Breast epithelium (tissue), 4 donors: ENCODE results near the gene SH3GL2. TPM values are rescaled to one million over a fixed set of nuclear protein-coding genes. Genes with fewer than 3 reads are reported as not detected.

Experiments used
- DNase-seq, 2 donors: peaks; one replicate each; pipeline ENCODE4 v3.0.0-alpha.2; 2019; ENCODE audit warnings: low spot score in 2 of 2
- H3K27ac ChIP-seq, 2 donors: fragments of 200-600 bp; sonication (generic) in 1 of 2; one replicate each; pipeline ENCODE4 v1.5.1; 2016 to 2019; ENCODE audit warnings: mild to moderate bottlenecking in 1 of 2
- H3K27me3 ChIP-seq, 2 donors: fragments of 200-600 bp; sonication (generic) in 1 of 2; one replicate each; pipeline versions ENCODE4 v1.5.1 to v1.6.0; 2017 to 2019; ENCODE audit warnings: control low read depth in 1 of 2, mild to moderate bottlenecking in 1 of 2
- H3K36me3 ChIP-seq: fragments of 200-600 bp; one replicate; pipeline ENCODE4 v1.5.1; 2019
- H3K4me1 ChIP-seq, 2 donors: fragments of 200-600 bp; sonication (generic); one replicate each; pipeline ENCODE4 v1.5.1; 2016 to 2019; ENCODE audit warnings: control low read depth in 1 of 2
- H3K4me3 ChIP-seq, 3 donors: fragments of 200-600 bp; sonication (generic); 1 replicate in 2 of 3; 2 replicates in 1 of 3; pipeline ENCODE4 v1.5.1; 2016 to 2019; ENCODE audit warnings: mild to moderate bottlenecking in 3 of 3, moderate library complexity in 2 of 3
- H3K9me3 ChIP-seq, 2 donors: fragments of 200-600 bp; sonication (generic) in 1 of 2; one replicate each; pipeline ENCODE4 v1.5.1; 2016 to 2019; ENCODE audit warnings: control low read depth in 1 of 2
- POLR2A ChIP-seq: fragments of 450-650 bp; IDR thresholded peaks from one replicate; pipeline ENCODE4 v1.6.1; 2016; ENCODE audit warnings: antibody characterized with exemption, mild to moderate bottlenecking, moderate library complexity
- POLR2AphosphoS5 ChIP-seq, 3 donors: sonication (generic); formaldehyde crosslinking; IDR thresholded peaks; one replicate each; pipeline ENCODE4 v1.6.1; 2017; ENCODE audit warnings: antibody characterized with exemption in 3 of 3
- intact Hi-C: fragments of 100-400 bp; cut with DNase I; formaldehyde crosslinking; loops from one replicate; pipeline ENCODE4 v1.15.1; 2023; ENCODE audit warnings: low total_unique reads
- total RNA-seq, 3 donors: library from RNA; depleted of rRNA; stranded (reverse); fragments of >200 nt; gene quantifications; one replicate each; pipeline ENCODE4 v1.1.0, GENCODE V29; 2016
- TF ChIP-seq, protein P1 (sequence below), 3 donors: fragments of 450-650 bp; IDR thresholded peaks; one replicate each; pipeline ENCODE4 v1.5.1; 2016 to 2017; ENCODE audit warnings: antibody characterized with exemption in 3 of 3, mild to moderate bottlenecking in 3 of 3, moderate library complexity in 3 of 3

Gene SH3GL2
- total RNA-seq, 3 donors from 2014 or later = under 0.01 to 0.16 TPM; not detected in 1

DNA sequence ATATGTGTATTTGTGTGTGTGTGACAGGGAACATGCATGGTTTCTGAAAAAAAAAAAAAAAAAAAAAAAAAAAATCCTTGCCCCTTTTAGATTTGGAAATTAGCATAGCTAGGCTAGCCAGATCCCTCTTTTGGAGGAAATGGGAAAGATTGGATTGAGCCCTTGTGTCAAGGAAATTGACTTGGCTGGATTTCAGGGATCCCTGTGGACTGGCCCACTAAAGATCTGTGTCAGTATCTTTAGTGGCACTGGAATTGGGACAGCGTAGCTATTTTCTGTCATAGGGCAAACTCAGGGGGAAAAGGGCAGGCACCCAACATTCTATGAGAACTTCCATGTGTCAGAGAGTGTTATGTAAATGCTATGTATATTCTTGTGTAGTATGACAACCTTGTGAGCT is 35.4 kb downstream of the SH3GL2 start:
- DNase-seq = no peak
- no peak overlapping the region for H3K27ac ChIP-seq
- intact Hi-C loops = no loop called here
- no peaks in the 10 kb centered on the region for H3K4me1 ChIP-seq
- H3K36me3 ChIP-seq = no peaks in the 10 kb centered on the region
- no peak overlapping the region for H3K4me3 ChIP-seq
- TF ChIP-seq, protein P1, sequence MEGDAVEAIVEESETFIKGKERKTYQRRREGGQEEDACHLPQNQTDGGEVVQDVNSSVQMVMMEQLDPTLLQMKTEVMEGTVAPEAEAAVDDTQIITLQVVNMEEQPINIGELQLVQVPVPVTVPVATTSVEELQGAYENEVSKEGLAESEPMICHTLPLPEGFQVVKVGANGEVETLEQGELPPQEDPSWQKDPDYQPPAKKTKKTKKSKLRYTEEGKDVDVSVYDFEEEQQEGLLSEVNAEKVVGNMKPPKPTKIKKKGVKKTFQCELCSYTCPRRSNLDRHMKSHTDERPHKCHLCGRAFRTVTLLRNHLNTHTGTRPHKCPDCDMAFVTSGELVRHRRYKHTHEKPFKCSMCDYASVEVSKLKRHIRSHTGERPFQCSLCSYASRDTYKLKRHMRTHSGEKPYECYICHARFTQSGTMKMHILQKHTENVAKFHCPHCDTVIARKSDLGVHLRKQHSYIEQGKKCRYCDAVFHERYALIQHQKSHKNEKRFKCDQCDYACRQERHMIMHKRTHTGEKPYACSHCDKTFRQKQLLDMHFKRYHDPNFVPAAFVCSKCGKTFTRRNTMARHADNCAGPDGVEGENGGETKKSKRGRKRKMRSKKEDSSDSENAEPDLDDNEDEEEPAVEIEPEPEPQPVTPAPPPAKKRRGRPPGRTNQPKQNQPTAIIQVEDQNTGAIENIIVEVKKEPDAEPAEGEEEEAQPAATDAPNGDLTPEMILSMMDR (IDR thresholded peaks at IDR 0.05) = no peak
- TF ChIP-seq POLR2AphosphoS5 (IDR thresholded peaks at IDR 0.05) (no peak), POLR2A (no peak)
- H3K9me3 ChIP-seq = no peaks in the 10 kb centered on the region
- peaks cover 0 to 8% of the 10 kb centered on the region in 2 donors for H3K27me3 ChIP-seq

DNA sequence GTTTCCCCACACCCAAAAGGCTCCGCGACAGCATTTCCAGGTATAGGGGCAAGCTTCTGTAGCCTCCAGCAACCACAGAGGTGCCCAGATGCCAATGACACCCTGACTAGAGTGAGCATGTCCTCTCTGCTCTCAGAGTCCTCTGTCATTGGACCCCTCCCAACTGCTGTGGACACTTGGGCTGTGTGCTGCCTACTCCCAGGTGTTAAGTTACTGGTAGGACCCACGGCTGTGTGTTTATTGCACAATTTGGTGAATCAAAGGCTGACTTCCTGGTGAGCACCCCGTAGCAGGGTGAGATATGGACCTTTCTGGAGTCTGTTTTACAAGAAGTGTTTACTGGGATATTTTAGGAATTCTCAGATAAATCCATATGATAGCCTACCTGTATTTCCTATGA is 36.0 kb downstream of the SH3GL2 start:
- DNase-seq = no peak
- TF ChIP-seq, protein P1 (IDR thresholded peaks at IDR 0.05) = no peak
- TF ChIP-seq POLR2AphosphoS5 (IDR thresholded peaks at IDR 0.05) (no peak), POLR2A (no peak)
- intact Hi-C loops = no loop called here
- no peak overlapping the region for H3K27ac ChIP-seq
- H3K36me3 ChIP-seq = no peaks in the 10 kb centered on the region
- H3K4me3 ChIP-seq = no peak overlapping the region
- peaks cover 0 to 7% of the 10 kb centered on the region in 2 donors for H3K27me3 ChIP-seq
- H3K4me1 ChIP-seq = no peaks in the 10 kb centered on the region
- no peaks in the 10 kb centered on the region for H3K9me3 ChIP-seq

DNA sequence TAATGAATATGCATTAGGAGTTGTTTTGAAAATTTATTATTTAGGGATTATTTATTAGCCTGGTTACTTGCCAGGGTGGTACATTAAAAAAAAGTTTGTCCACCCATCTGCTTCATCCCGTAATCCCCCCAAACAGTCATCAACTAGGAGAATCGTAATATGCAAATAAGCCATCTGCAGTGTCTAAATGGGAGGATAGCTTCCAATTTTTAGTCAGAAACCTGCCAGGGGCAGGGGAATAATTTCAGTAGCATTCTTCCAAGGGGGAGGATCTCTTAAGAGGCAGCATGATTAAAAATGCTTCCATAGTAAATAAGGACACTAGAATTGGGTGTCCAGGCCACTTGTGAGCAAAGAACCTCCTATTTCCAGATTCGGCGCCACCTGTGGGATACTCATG is 43.3 kb downstream of the SH3GL2 start:
- no peaks in the 10 kb centered on the region for H3K27me3 ChIP-seq
- H3K27ac ChIP-seq = no peak overlapping the region
- no peak overlapping the region for H3K4me3 ChIP-seq
- no peak for DNase-seq
- no peak for TF ChIP-seq POLR2A
- TF ChIP-seq, protein P1 (IDR thresholded peaks at IDR 0.05) = no peak
- TF ChIP-seq POLR2AphosphoS5 (IDR thresholded peaks at IDR 0.05) = no peak
- intact Hi-C loops = no loop called here
- no peaks in the 10 kb centered on the region for H3K4me1 ChIP-seq
- H3K36me3 ChIP-seq = no peaks in the 10 kb centered on the region
- no peaks in the 10 kb centered on the region for H3K9me3 ChIP-seq

DNA sequence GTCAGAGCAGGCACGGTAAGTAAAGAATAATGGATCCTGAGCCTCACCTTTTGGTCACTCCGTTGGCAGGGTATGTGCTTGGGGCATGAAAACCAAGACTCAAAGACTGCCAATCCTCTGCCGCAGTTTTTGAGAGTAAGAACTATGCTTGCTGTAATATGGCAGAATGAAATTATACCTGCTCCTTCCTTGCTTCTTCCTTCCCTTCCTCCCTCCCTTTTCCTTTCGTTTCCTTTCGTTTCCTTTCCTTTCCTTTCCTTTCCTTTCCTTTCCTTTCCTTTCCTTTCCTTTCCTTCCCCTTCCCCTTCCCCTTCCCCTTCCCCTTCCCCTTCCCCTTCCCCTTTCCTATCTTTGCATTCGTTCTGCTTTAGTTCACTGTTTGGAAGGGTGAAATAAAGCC is 43.9 kb downstream of the SH3GL2 start:
- H3K36me3 ChIP-seq = no peaks in the 10 kb centered on the region
- intact Hi-C loops = no loop called here
- no peaks in the 10 kb centered on the region for H3K9me3 ChIP-seq
- TF ChIP-seq POLR2A = no peak
- TF ChIP-seq POLR2AphosphoS5 (IDR thresholded peaks at IDR 0.05) = no peak
- no peak overlapping the region for H3K4me3 ChIP-seq
- H3K27me3 ChIP-seq = no peaks in the 10 kb centered on the region
- H3K4me1 ChIP-seq = no peaks in the 10 kb centered on the region
- H3K27ac ChIP-seq = no peak overlapping the region
- no peak for DNase-seq

DNA sequence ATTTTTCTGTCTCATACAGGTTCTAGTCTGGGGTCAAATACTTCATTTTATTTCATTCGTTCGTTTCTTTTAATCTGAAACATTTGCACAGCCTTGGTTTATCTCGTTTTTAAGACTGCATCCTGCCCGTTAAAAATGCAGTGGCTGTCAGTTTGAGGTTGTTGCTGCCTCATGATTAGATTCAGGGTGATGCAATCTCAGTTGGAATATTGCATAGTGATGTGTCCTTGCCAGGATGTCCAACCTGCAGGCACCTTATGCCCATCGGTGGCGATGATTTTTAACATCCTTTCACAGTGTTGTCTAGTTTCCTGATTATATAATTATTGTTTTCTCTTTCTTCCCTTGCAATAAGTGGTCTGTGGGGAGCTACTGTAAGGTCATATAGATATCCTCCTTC is 45.1 kb downstream of the SH3GL2 start:
- no peaks in the 10 kb centered on the region for H3K9me3 ChIP-seq
- TF ChIP-seq, protein P1 (IDR thresholded peaks at IDR 0.05) = no peak
- no peaks in the 10 kb centered on the region for H3K27me3 ChIP-seq
- H3K4me1 ChIP-seq = no peaks in the 10 kb centered on the region
- H3K4me3 ChIP-seq = no peak overlapping the region
- H3K27ac ChIP-seq = no peak overlapping the region
- no peaks in the 10 kb centered on the region for H3K36me3 ChIP-seq
- no peak for DNase-seq
- intact Hi-C loops = no loop called here

DNA sequence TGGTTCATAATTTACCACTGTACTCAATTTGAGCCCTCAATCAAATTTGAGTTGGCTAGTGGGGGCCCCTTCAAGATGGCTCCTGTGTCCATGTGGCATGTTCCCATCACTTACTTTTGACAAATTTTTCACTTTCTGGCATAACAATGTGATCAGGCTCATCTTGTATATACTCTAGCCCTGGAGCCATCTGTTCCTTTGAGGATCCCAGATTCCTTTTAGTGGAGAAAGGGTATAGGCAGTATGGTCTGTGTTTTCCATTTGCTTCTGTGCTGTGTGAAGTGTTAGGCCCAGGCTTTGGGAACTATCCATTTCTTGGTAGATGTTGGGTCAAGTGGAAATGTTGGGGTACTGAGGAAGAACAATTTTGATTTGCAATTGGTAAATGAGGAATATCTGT is 45.7 kb downstream of the SH3GL2 start:
- Histone ChIP-seq H3K36me3 (no peaks in the 10 kb centered on the region), H3K4me1 (no peaks in the 10 kb centered on the region), H3K9me3 (no peaks in the 10 kb centered on the region), H3K27me3 (no peaks in the 10 kb centered on the region), H3K27ac (no peak overlapping the region), H3K4me3 (no peak overlapping the region)
- DNase-seq = no peak
- TF ChIP-seq POLR2A = no peak
- no peak for TF ChIP-seq POLR2AphosphoS5 (IDR thresholded peaks at IDR 0.05)
- TF ChIP-seq, protein P1 (IDR thresholded peaks at IDR 0.05) = no peak
- intact Hi-C loops = no loop called here
